Ramos (cell line): ENCODE results near the gene TRIM24.
"Not testable (repeated sequence)": the region's sequence is repeated elsewhere in the genome, so short reads cannot be mapped to it uniquely, and the experiment has no call there.

Experiments
- in situ Hi-C: fragments of 300-500 bp; cut with MboI; formaldehyde crosslinking; loops from one replicate; pipeline ENCODE4 v1.14.3; 2022; ENCODE audit warnings: low sequenced_read_pairs; ENCODE audit not compliant: unreplicated experiment

The TRIM24 gene

GRCh38 chr7:138459413-138460175 is 465 bp upstream of the TRIM24 start:
- in situ Hi-C loops = no loop called here

GRCh38 chr7:138460649-138461607 is 869 bp downstream of the TRIM24 start:
- in situ Hi-C loops = no loop called here

- in situ Hi-C loops = not testable (repeated sequence)
These were observed 3.2 kb downstream of the TRIM24 start for GRCh38 chr7:138463291-138463618.

GRCh38 chr7:138465046-138465445 is 5.0 kb downstream of the TRIM24 start:
- in situ Hi-C loops = no loop called here

GRCh38 chr7:138466069-138466756 is 6.2 kb downstream of the TRIM24 start:
- in situ Hi-C loops = not testable (repeated sequence)

GRCh38 chr7:138468244-138469123 is 8.4 kb downstream of the TRIM24 start:
- in situ Hi-C loops = no loop called here

- in situ Hi-C loops = no loop called here
These were observed 10.5 kb downstream of the TRIM24 start for GRCh38 chr7:138470391-138471157.

GRCh38 chr7:138472292-138473079 is 12.4 kb downstream of the TRIM24 start:
- in situ Hi-C loops = no loop called here

GRCh38 chr7:138475377-138475776 is 15.3 kb downstream of the TRIM24 start:
- in situ Hi-C loops = no loop called here

- in situ Hi-C loops = no loop called here
These were observed 17.1 kb downstream of the TRIM24 start for GRCh38 chr7:138477081-138477578.

GRCh38 chr7:138477581-138477980 is 17.5 kb downstream of the TRIM24 start:
- in situ Hi-C loops = no loop called here

- in situ Hi-C loops = no loop called here
These were observed 18.4 kb downstream of the TRIM24 start for GRCh38 chr7:138478499-138478908.

- in situ Hi-C loops = no loop called here
These were observed 20.5 kb downstream of the TRIM24 start for GRCh38 chr7:138480527-138480926.

GRCh38 chr7:138481447-138482380 is 21.7 kb downstream of the TRIM24 start:
- in situ Hi-C loops = no loop called here

GRCh38 chr7:138483531-138483930 is 23.5 kb downstream of the TRIM24 start:
- in situ Hi-C loops = no loop called here

GRCh38 chr7:138485508-138485907 is 25.4 kb downstream of the TRIM24 start:
- in situ Hi-C loops = not testable (repeated sequence)

GRCh38 chr7:138489139-138489538 is 29.1 kb downstream of the TRIM24 start:
- in situ Hi-C loops = not testable (repeated sequence)
